Mesenchymal stem cell (in vitro differentiated cells and primary cell): ENCODE measurements around the gene CBARP.

Experiments
- DNase-seq: peaks from one replicate; pipeline ENCODE4 v3.0.0-alpha.2; 2013
- H2AFZ ChIP-seq: one replicate; pipeline ENCODE4 v1.6.1; 2013; ENCODE audit warnings: low read depth, mild to moderate bottlenecking, control low read depth, inconsistent platforms, low read length, moderate library complexity
- H2AK5ac ChIP-seq: 2 replicates; pipeline ENCODE4 v1.6.1; 2013; ENCODE audit warnings: low read length, moderate library complexity, mild to moderate bottlenecking, inconsistent platforms; ENCODE audit not compliant: severe bottlenecking
- H2BK120ac ChIP-seq: one replicate; pipeline ENCODE4 v1.6.1; 2013; ENCODE audit warnings: low read depth, mild to moderate bottlenecking, inconsistent platforms, low read length, moderate library complexity
- H2BK12ac ChIP-seq, 2 experiments: one replicate each; pipeline ENCODE4 v1.6.1; 2013; ENCODE audit warnings: inconsistent platforms in 2 of 2, low read length in 2 of 2, mild to moderate bottlenecking in 2 of 2, moderate library complexity in 2 of 2, control low read depth in 1 of 2
- H2BK15ac ChIP-seq: one replicate; pipeline ENCODE4 v1.6.1; 2013; ENCODE audit warnings: mild to moderate bottlenecking, low read depth, inconsistent platforms; ENCODE audit not compliant: poor library complexity, severe bottlenecking
- H2BK5ac ChIP-seq: 2 replicates; pipeline ENCODE4 v1.6.1; 2013; ENCODE audit warnings: low read depth, mild to moderate bottlenecking, low read length, control low read depth, inconsistent platforms; ENCODE audit not compliant: poor library complexity, severe bottlenecking
- H3K14ac ChIP-seq, 2 experiments: one replicate each; pipeline ENCODE4 v1.6.1; 2013; ENCODE audit warnings: inconsistent platforms in 2 of 2, low read length in 2 of 2, control low read depth in 1 of 2, mild to moderate bottlenecking in 1 of 2, moderate library complexity in 1 of 2
- H3K18ac ChIP-seq, 2 experiments: one replicate each; pipeline ENCODE4 v1.6.1; 2013; ENCODE audit warnings: inconsistent platforms in 2 of 2, low read length in 2 of 2, control low read depth in 1 of 2, low read depth in 1 of 2, mild to moderate bottlenecking in 1 of 2
- H3K23ac ChIP-seq, 2 experiments: one replicate each; pipeline ENCODE4 v1.6.1; 2013; ENCODE audit warnings: inconsistent platforms in 2 of 2, low read length in 2 of 2, mild to moderate bottlenecking in 2 of 2, moderate library complexity in 2 of 2, control low read depth in 1 of 2
- H3K27ac ChIP-seq: 2 replicates; pipeline ENCODE4 v1.5.1; 2013; ENCODE audit warnings: mild to moderate bottlenecking, moderate library complexity, low read length, control low read depth, inconsistent platforms; ENCODE audit not compliant: poor library complexity, severe bottlenecking
- H3K27me3 ChIP-seq, 2 experiments: 2 replicates each; pipeline versions ENCODE4 v1.6.1 to v1.7.0; 2013; ENCODE audit warnings: low read length in 2 of 2, mild to moderate bottlenecking in 2 of 2, moderate library complexity in 2 of 2, control low read depth in 1 of 2, inconsistent platforms in 1 of 2; ENCODE audit not compliant: control insufficient read depth in 1 of 2, insufficient read depth in 1 of 2
- H3K36me3 ChIP-seq, 2 experiments: 2 replicates each; pipeline versions ENCODE4 v1.6.1 to v1.7.0; 2013; ENCODE audit warnings: low read length in 2 of 2, control low read depth in 1 of 2, inconsistent platforms in 1 of 2, low read depth in 1 of 2, mild to moderate bottlenecking in 1 of 2; ENCODE audit not compliant: insufficient read depth in 2 of 2, control insufficient read depth in 1 of 2
- H3K4ac ChIP-seq, 2 experiments: one replicate each; pipeline ENCODE4 v1.6.1; 2013; ENCODE audit warnings: inconsistent platforms in 2 of 2, low read length in 2 of 2, mild to moderate bottlenecking in 2 of 2, moderate library complexity in 2 of 2, control low read depth in 1 of 2, low read depth in 1 of 2
- H3K4me1 ChIP-seq: 2 replicates; pipeline ENCODE4 v1.6.1; 2013; ENCODE audit warnings: low read depth, low read length, control low read depth; ENCODE audit not compliant: control insufficient read depth, insufficient read depth
- H3K4me2 ChIP-seq: 2 replicates; pipeline ENCODE4 v1.6.1; 2013; ENCODE audit warnings: low read length, mild to moderate bottlenecking, inconsistent platforms; ENCODE audit not compliant: poor library complexity, severe bottlenecking
- H3K4me3 ChIP-seq, 2 experiments: 2 replicates each; pipeline versions ENCODE4 v1.5.1 to v1.7.0; 2013; ENCODE audit warnings: low read length in 2 of 2, mild to moderate bottlenecking in 2 of 2, control low read depth in 1 of 2, low read depth in 1 of 2; ENCODE audit not compliant: insufficient read depth in 1 of 2
- H3K79me1 ChIP-seq: replicated peaks from 2 replicates; pipeline ENCODE4 v1.6.1; 2013; ENCODE audit warnings: mild to moderate bottlenecking, control low read depth, low read length, inconsistent platforms; ENCODE audit not compliant: poor library complexity, severe bottlenecking
- H3K9ac ChIP-seq: 2 replicates; pipeline ENCODE4 v1.7.0; 2013; ENCODE audit warnings: mild to moderate bottlenecking, low read length, moderate library complexity
- H3K9me3 ChIP-seq: 2 replicates; pipeline ENCODE4 v1.7.0; 2013; ENCODE audit warnings: mild to moderate bottlenecking, low read length; ENCODE audit not compliant: control insufficient read depth
- H4K8ac ChIP-seq: one replicate; pipeline ENCODE4 v1.6.1; 2013; ENCODE audit warnings: inconsistent platforms, mild to moderate bottlenecking, low read length, moderate library complexity
- H4K91ac ChIP-seq: one replicate; pipeline ENCODE4 v1.6.1; 2013; ENCODE audit warnings: mild to moderate bottlenecking, low read length, inconsistent platforms
- WGBS: methylation state at CpG from one replicate; pipeline ENCODE4 v1.1.7; 2013; ENCODE audit warnings: mixed read lengths; 5-methylcytosine and 5-hydroxymethylcytosine counted together

Gene CBARP

DNA sequence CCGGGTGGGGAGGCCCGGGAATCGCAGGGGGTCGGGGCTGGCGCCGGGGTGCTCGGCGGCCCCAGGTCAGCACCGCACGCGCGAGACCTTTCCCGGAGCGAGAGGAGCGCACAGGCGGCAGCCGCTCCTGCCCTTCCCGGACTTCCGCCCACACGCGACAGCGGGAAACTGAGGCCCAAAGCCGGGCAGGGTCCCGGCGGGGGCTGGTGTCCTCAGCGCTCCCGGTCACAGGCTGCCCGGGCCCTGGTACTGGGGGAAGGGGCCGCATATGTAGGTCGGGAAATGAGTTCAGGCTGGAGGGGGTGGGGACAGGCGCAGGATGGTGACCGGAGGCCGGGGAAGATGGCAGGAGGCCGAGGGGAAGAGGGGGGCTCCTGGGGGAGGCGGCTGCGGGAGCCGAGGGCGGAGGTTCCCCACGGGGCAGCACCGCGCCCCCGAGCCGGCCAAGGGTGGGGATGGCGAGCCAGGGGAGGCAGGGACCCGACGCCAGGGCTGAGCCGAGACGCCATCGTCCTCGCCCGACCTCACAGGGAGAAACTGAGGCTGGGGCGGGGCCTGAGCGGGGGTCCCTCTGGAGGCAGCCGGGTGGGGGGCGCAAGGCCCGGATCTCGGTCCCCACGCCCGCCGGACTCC lies 662 bp downstream of the CBARP start:
- Histone ChIP-seq H3K18ac (peak overlapping the region; percentile 45 to 97), H3K4me2 (peak overlapping the region; percentile 96), H2BK5ac (no peak overlapping the region), H3K9me3 (no peaks in the 10 kb centered on the region), H2BK15ac (peak overlapping the region; percentile 60), H3K27ac (no peak overlapping the region), H2BK120ac (peak overlapping the region; percentile 24), H3K36me3 (peaks cover 16 to 39% of the 10 kb centered on the region in 2 experiments), H2AFZ (peak overlapping the region; percentile 72), H3K14ac (peak overlapping the region; percentile 15 to 90), H2BK12ac (peak overlapping the region; percentile 24 to 83), H2AK5ac (no peak overlapping the region), H3K27me3 (no peaks in the 10 kb centered on the region), H3K4me3 (peak overlapping the region; percentile 78 to 81), H4K8ac (peak overlapping the region; percentile 50), H3K4me1 (peaks cover 49% of the 10 kb centered on the region), H3K79me1 (peaks cover 30% of the 10 kb centered on the region), H4K91ac (peak overlapping the region; percentile 85), H3K9ac (peak overlapping the region; percentile 80), H3K4ac (peak overlapping the region; percentile 41 to 92), H3K23ac (peak overlapping the region in 1 of 2 experiments; percentile 90)
- no peak for DNase-seq
- WGBS, result under 1% methylated on average over 45 of the region's 60 CpGs

DNA sequence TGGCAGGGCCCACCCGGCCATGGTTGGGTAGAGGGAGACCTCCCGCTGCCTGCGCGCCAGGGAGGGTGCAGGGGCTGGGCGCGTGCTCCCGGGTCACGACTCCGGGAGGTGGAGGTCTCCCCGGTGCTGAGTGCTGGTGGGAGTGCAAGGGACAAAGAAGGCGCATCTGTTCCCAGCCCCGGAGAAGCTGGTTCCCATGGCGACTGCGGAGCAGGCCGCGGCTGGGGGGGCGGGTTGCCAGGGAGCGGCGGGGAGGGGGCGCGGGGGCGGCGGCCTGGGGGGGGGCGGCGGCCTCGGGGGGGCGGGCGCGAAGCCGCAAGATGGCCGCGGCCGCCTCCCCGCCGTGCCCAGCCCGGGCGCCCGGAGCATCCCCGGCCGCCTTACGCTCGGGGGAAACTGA lies 1.2 kb downstream of the CBARP start:
- peaks cover 30% of the 10 kb centered on the region for H3K79me1 ChIP-seq
- H3K9ac ChIP-seq, result peak overlapping the region; percentile 80
- H2BK120ac ChIP-seq, result peak overlapping the region; percentile 24
- H3K23ac ChIP-seq, result peak overlapping the region in 1 of 2 experiments; percentile 90
- H2BK15ac ChIP-seq, result no peak overlapping the region
- H3K4me3 ChIP-seq, result peak overlapping the region; percentile 78 to 81
- H3K27me3 ChIP-seq, result no peaks in the 10 kb centered on the region
- H4K91ac ChIP-seq, result no peak overlapping the region
- H2BK12ac ChIP-seq, result peak overlapping the region in 1 of 2 experiments; percentile 77
- H3K36me3 ChIP-seq, result peaks cover 19 to 41% of the 10 kb centered on the region in 2 experiments
- no peak for DNase-seq
- peak overlapping the region; percentile 72 for H2AFZ ChIP-seq
- H2AK5ac ChIP-seq, result peak overlapping the region; percentile 24
- H3K4me1 ChIP-seq, result peaks cover 52% of the 10 kb centered on the region
- peak overlapping the region in 1 of 2 experiments; percentile 68 for H3K14ac ChIP-seq
- H3K27ac ChIP-seq, result no peak overlapping the region
- peak overlapping the region; percentile 9 to 92 for H3K4ac ChIP-seq
- H3K4me2 ChIP-seq, result peak overlapping the region; percentile 96
- H3K9me3 ChIP-seq, result no peaks in the 10 kb centered on the region
- H3K18ac ChIP-seq, result peak overlapping the region in 1 of 2 experiments; percentile 97
- peak overlapping the region; percentile 48 for H4K8ac ChIP-seq
- WGBS, result 45% methylated on average over 8 of the region's 42 CpGs
- no peak overlapping the region for H2BK5ac ChIP-seq

DNA sequence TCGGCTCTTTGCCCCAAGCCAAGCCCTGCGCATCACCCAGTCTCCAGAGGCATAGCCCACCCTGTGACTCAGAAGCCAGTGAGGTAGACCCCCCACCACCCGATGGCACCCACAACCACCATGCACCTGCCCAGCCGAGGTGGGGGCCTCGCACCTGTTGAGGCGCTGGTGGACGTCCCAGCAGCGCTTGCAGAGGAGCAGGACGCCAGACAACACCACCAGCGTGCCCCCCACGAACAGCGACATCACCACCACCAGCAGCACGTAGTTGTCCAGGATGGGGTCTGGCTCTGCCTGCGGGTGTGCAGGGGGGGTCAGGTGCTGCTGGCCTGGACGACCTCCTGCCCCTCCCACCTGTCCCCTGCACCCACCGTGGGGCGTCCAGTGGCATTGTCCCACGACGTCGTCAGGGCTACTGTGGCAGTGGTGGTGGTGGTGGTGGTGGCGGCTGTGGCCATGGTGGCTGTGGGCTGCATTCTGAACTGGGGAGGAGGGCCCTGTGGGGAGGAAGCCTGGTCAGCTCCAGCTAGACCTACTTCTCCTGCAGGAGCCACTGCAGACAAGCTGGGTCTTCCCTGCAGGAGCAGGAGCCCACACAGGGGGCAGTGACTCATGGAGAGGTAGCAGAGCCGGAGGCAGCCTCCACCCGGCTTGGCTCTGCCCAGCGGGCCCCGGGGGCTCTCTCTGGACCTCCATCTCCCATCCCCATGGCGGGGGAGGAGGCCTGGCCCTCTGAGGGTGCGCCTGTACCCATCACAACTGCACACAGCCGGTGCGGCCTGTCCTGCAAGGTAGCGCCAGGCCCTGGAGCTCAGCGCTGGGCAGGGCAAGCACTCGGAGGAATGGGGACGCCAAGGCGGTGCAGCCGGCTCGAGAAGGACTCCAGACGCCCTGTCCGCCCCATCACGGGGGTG lies 1.9 kb downstream of the CBARP start:
- H2BK15ac ChIP-seq, result no peak overlapping the region
- peaks cover 30% of the 10 kb centered on the region for H3K79me1 ChIP-seq
- H3K18ac ChIP-seq, result peak overlapping the region in 1 of 2 experiments; percentile 75
- H3K27me3 ChIP-seq, result no peaks in the 10 kb centered on the region
- H2BK120ac ChIP-seq, result no peak overlapping the region
- 84% methylated on average over 32 of the region's 39 CpGs for WGBS
- peak overlapping the region; percentile 48 for H4K8ac ChIP-seq
- no peak overlapping the region for H2AFZ ChIP-seq
- H2BK12ac ChIP-seq, result peak overlapping the region in 1 of 2 experiments; percentile 77
- H3K27ac ChIP-seq, result peak overlapping the region; percentile 51
- H4K91ac ChIP-seq, result peak overlapping the region; percentile 14
- H3K9ac ChIP-seq, result peak overlapping the region; percentile 53
- H3K4me2 ChIP-seq, result peak overlapping the region; percentile 85
- no peak overlapping the region for H2BK5ac ChIP-seq
- H3K9me3 ChIP-seq, result no peaks in the 10 kb centered on the region
- peak; percentile 59 for DNase-seq
- H3K4me1 ChIP-seq, result peaks cover 50% of the 10 kb centered on the region
- peak overlapping the region in 1 of 2 experiments; percentile 79 for H3K23ac ChIP-seq
- peak overlapping the region; percentile 47 to 74 for H3K4me3 ChIP-seq
- H3K36me3 ChIP-seq, result peaks cover 20 to 47% of the 10 kb centered on the region in 2 experiments
- peak overlapping the region; percentile 9 to 32 for H3K4ac ChIP-seq
- H3K14ac ChIP-seq, result peak overlapping the region in 1 of 2 experiments; percentile 76
- peak overlapping the region; percentile 24 for H2AK5ac ChIP-seq

DNA sequence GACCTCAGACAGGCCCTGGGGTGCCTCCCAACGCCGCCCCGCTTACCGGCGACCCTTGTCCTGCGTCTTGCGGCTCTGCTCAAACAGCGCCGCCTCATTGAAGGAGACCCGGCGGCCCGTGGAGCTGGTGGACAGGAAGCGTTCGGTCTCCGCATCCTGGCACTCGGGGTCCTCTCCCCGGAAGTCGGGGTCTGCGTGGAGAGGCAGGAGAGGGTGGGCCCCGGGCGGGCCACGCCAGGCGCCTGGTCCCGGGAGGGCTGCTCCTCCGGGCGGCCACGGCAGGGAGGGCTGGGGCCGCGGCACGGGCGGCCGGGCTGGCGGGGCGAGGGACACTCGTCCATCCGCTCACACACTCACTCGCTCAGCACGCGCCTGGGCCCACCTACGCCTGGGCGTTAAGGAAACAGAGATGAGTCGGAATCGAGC lies 2.8 kb downstream of the CBARP start:
- no peak overlapping the region for H2BK15ac ChIP-seq
- H3K79me1 ChIP-seq, result peaks cover 32% of the 10 kb centered on the region
- no peak overlapping the region for H3K18ac ChIP-seq
- DNase-seq, result no peak
- H3K4me1 ChIP-seq, result peaks cover 50% of the 10 kb centered on the region
- no peak overlapping the region for H3K4me3 ChIP-seq
- no peak overlapping the region for H2BK120ac ChIP-seq
- H3K36me3 ChIP-seq, result peaks cover 20 to 56% of the 10 kb centered on the region in 2 experiments
- no peak overlapping the region for H4K8ac ChIP-seq
- WGBS, result 97% methylated on average over 43 of the region's 43 CpGs
- H4K91ac ChIP-seq, result no peak overlapping the region
- H2BK5ac ChIP-seq, result no peak overlapping the region
- H3K9ac ChIP-seq, result no peak overlapping the region
- no peak overlapping the region for H3K23ac ChIP-seq
- H3K9me3 ChIP-seq, result no peaks in the 10 kb centered on the region
- no peak overlapping the region for H2AFZ ChIP-seq
- no peaks in the 10 kb centered on the region for H3K27me3 ChIP-seq
- H3K27ac ChIP-seq, result no peak overlapping the region
- H3K4me2 ChIP-seq, result no peak overlapping the region
- no peak overlapping the region for H2BK12ac ChIP-seq
- H3K4ac ChIP-seq, result no peak overlapping the region
- no peak overlapping the region for H2AK5ac ChIP-seq
- no peak overlapping the region for H3K14ac ChIP-seq
